NCI-H748 (cell line): Measurements from ENCODE around the gene PLPP7.

Source experiments
- DNase-seq: peaks from one replicate; lab custom pipeline; 2025; ENCODE audit not compliant: unreplicated experiment; lab: John Stamatoyannopoulos, UW

The PLPP7 gene

GRCh38 chr9:131280660-131281059 is 8.9 kb upstream of the PLPP7 start:
- DNase-seq, result no peak

GRCh38 chr9:131281119-131281965 is 8.2 kb upstream of the PLPP7 start:
- no peak for DNase-seq

GRCh38 chr9:131282175-131282574 is 7.3 kb upstream of the PLPP7 start:
- no peak for DNase-seq

DNA sequence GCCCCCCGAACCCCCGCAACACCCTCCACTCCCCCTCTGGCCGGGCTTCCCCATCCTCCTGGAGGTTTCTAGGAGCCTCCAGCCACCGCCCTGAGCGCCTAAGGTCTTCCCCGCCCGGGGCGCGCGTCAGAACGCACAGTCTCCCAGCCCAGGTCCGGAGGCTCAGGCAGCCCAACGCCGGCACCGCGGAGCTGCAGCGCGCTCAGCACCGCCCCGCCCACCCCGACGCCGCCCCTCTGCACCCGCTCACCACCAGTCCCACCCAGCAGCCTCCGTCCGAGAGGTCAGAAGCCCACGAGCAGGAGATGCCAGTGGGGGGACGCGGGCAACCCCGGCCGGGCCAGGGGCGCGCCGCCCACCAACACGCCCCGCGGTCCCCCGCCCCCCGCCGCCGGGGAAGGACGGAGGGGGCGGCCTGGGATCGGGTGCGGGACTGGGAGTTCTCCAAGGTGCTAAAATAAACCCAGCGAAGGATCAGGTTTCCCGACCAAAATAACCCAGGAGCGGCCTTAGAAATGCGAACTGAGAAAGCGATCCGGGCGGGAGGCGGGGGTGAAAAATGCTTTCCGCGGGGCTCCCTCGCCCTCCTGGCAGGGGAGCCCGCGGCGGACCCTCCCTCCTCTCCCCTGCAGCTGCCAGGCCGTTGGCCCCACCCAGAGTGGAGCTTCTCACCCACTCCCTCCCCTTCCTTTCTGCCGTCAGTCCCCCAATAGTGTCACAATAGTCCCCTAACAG is 6.7 kb upstream of the PLPP7 start:
- peak; percentile 54 for DNase-seq

- DNase-seq, result no peak
Observed at GRCh38 chr9:131284856-131285255, 4.7 kb upstream of the PLPP7 start.

DNA sequence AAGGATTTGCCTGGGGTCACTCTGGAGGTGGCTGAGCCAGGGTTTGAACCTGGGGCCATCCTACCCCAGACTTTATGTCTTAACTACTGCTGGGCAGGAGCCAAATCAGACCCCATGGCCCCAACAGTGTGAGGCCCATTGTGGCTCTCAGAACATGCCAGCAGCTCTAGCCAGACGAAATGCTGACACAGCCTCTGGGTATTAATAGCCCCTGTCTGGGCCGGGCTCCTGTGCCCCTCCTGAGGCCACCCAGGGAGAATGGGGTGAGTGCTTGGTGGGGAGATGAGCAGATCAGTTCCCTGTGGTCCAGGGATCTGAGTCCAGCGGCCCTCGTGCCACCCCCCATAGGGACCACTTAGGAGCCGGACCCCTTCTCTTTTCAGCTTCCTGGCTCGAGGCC is 2.2 kb upstream of the PLPP7 start:
- no peak for DNase-seq

DNA sequence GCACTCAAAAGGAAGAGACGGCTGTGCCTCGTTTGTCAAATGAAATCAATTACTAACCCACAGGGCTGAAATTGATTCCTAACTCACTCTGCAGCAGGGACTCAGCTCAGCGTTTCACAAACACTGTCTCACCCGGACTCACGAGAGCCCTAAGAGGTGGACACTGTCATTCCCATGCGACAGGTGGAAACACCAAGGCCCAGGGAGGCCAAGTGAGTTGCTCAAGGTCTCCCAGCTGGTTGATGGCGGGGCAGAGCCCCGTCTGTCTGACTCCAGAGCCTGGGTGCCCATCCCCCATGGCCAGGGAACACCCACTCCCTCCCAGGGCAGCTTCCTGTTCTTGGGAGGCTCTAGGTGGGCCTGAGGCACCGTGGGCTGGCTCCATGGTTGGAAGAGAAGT is 1.3 kb upstream of the PLPP7 start:
- no peak for DNase-seq

DNA sequence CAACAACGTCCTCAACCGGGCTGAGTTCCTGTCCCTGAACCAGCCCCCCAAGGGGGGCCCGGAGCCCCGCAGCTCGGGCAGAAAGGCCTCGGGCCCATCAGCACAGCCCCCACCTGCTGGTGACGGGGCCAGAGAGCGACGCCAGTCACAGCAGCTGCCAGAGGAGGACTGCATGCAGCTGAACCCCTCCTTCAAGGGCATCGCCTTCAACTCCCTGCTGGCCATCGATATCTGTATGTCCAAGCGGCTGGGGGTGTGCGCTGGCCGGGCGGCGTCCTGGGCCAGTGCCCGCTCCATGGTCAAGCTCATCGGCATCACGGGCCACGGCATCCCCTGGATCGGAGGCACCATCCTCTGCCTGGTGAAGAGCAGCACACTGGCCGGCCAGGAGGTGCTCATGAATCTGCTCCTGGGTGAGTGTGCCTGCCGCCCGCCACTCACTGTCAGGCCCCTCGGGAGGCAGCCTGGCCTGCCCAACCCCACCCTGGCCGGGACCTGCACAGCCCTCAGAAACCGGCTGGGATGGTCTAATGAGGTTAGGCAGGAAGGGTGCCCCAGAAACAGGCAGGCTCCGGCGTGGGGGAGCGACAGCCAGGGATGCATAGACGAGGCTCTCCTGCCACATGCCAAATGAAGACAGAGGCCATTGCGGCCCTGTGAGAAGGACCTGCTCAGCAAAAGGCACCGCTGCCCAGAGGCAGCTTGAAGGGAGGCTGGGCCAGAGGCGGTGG is 678 bp downstream of the PLPP7 start:
- no peak for DNase-seq

DNA sequence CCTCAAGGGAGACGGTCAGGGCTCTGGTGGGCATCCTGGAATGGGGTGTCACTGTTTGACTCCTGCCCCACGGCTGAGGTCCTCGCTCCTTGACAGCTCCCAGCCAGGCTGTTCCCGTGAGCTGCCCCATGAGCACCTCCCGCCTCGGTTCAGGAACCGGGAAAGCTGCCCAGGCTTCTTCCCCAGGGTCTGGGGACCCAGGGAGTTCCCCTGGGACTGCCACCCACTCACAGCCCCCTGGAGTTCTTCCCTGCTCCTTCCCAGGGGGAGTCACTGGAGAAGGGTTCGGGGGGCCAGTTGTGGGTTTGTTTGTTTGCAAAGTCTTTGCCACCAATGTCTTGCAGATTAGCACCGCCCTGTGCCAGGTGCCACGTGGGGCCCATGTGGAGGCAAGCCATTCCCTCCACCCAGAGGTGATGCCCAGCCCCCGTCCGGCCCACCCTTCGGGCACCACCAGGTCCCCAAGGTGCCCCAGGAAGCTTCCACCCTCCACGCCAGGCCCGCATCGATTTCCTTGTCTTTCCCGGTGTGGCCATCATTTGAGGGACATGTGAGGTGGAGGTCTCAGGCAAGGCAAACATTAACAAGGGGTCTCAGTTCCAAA is 1.3 kb downstream of the PLPP7 start:
- no peak for DNase-seq

- DNase-seq, result no peak
Observed at GRCh38 chr9:131291795-131292315, 2.3 kb downstream of the PLPP7 start.

GRCh38 chr9:131292937-131293336 is 3.4 kb downstream of the PLPP7 start:
- DNase-seq, result no peak

- no peak for DNase-seq
Observed at GRCh38 chr9:131296460-131296859, 6.9 kb downstream of the PLPP7 start.

GRCh38 chr9:131296906-131297500 is 7.5 kb downstream of the PLPP7 start:
- DNase-seq, result no peak

DNA sequence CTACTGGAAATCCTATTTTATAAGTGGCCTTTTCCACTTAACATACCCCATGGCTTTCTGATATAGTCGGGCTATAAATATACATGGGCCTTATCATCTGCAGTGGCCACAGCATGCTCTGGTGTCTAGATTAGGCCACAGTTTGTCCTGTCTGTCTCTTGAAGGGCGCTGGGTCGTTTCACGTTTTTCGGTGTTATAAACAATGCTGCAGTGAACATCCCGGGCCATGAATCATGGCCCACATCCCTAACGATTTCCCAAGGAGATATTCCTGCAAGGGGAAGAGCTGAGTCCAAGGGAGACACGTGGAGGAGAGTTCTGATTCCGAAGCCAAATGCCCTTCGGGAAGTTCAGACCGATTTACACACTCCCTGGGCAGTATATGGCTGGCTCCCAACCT is 8.4 kb downstream of the PLPP7 start:
- no peak for DNase-seq

DNA sequence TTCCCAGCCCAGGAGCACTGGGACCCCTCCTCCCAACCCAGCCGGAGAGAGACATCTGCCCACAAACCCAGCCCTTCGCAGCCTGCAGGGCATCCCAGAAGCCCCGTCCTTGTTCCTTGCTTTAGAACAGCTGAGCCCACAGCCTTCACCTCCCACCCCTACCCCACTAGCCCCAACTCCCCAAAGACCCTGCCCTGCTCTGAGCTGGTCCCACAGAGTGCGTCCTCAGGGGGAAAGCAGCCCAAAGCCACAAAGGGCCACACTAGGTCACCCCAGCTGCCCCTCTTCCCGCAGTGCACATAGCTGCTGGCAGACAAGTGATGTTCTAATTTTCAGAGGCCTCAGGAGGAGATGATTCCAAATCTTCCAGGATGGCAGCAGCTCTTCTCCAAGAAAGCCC is 8.8 kb downstream of the PLPP7 start:
- DNase-seq, result no peak

- no peak for DNase-seq
Observed at GRCh38 chr9:131298816-131299215, 9.3 kb downstream of the PLPP7 start.

GRCh38 chr9:131299346-131299960 is 9.9 kb downstream of the PLPP7 start:
- DNase-seq, result no peak

DNA sequence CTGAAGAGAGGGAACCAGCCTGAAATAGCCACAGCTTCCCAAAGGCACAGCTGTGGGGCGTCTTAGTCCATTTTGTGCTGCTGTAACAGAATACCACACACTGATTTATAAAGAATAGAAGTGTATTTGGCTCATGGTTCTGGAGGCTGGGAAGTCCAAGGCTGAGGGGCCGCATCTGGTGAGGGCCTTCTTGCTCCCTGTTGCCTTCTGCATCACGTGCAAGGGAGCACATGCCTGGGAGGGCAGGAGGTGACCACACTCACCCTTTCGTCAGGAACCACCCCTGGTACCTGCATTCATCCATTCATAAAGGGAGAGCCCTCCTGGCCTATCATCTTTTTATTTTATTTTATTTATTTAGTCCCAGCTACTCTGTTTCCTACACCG is 10.4 kb downstream of the PLPP7 start:
- DNase-seq, result no peak

GRCh38 chr9:131300444-131300843 is 10.9 kb downstream of the PLPP7 start:
- no peak for DNase-seq
